Keratinocyte (primary cell): ENCODE results near the gene AKT1S1. TPM values are rescaled to one million over a fixed set of nuclear protein-coding genes. Genes with fewer than 3 reads are reported as not detected.
A peak's percentile ranks its signal among the peaks of the same experiment; 100 is the strongest.
"Not testable (repeated sequence)": the region's sequence is repeated elsewhere in the genome, so short reads cannot be mapped to it uniquely, and the experiment has no call there.

Experiments
- DNase-seq: peaks from one replicate; pipeline ENCODE4 v3.0.0-alpha.2; 2011; ENCODE audit warnings: low read depth, missing footprints, low spot score
- FAIRE-seq: peaks from 2 replicates; lab custom pipeline; 2011; peaks lifted over from hg19 to GRCh38; lab: Jason Lieb, UNC
- H2AFZ ChIP-seq: 2 replicates; pipeline ENCODE4 v1.6.0; 2012; ENCODE audit warnings: low read length, control low read depth, inconsistent platforms; ENCODE audit not compliant: control insufficient read depth
- H3K27ac ChIP-seq: 2 replicates; pipeline ENCODE4 v1.5.1; 2011; ENCODE audit warnings: low read length; ENCODE audit not compliant: control insufficient read depth, insufficient read depth
- H3K27me3 ChIP-seq: 3 replicates; pipeline ENCODE4 v1.6.0; 2011; ENCODE audit warnings: low read length; ENCODE audit not compliant: control insufficient read depth, insufficient read depth; ENCODE audit errors: extremely low read depth
- H3K36me3 ChIP-seq, 2 experiments: 2 replicates in 1 of 2; 3 replicates in 1 of 2; pipeline ENCODE4 v1.5.1; 2011; ENCODE audit warnings: low read length in 2 of 2, mild to moderate bottlenecking in 1 of 2; ENCODE audit not compliant: control insufficient read depth in 2 of 2, insufficient read depth in 2 of 2; ENCODE audit errors: extremely low read depth in 1 of 2
- H3K4me1 ChIP-seq: 3 replicates; pipeline ENCODE4 v1.5.1; 2011; ENCODE audit warnings: low read length; ENCODE audit not compliant: control insufficient read depth, insufficient read depth; ENCODE audit errors: extremely low read depth
- H3K4me2 ChIP-seq: 3 replicates; pipeline ENCODE4 v1.6.0; 2011; ENCODE audit warnings: low read depth, low read length; ENCODE audit not compliant: control insufficient read depth, insufficient read depth; ENCODE audit errors: extremely low read depth
- H3K4me3 ChIP-seq, 3 experiments: fragments of 200-600 bp in 1 of 3; sonication (generic) in 1 of 3; 2 replicates in 2 of 3; 3 replicates in 1 of 3; pipeline ENCODE4 v1.5.1; 2011 to 2016; ENCODE audit warnings: low read length in 3 of 3, mild to moderate bottlenecking in 3 of 3, control low read depth in 2 of 3, inconsistent platforms in 1 of 3, low read depth in 1 of 3, mixed read lengths in 1 of 3, mixed run types in 1 of 3, moderate library complexity in 1 of 3; ENCODE audit not compliant: control insufficient read depth in 2 of 3, insufficient read depth in 2 of 3; ENCODE audit errors: extremely low read depth in 1 of 3
- H3K79me2 ChIP-seq: 2 replicates; pipeline ENCODE4 v1.6.0; 2012; ENCODE audit warnings: low read length; ENCODE audit not compliant: control insufficient read depth, insufficient read depth
- H3K9ac ChIP-seq: 3 replicates; pipeline ENCODE4 v1.6.0; 2011; ENCODE audit warnings: low read length; ENCODE audit not compliant: control insufficient read depth, insufficient read depth; ENCODE audit errors: extremely low read depth
- H3K9me1 ChIP-seq: 3 replicates; pipeline ENCODE4 v1.6.0; 2011; ENCODE audit warnings: low read length; ENCODE audit not compliant: control insufficient read depth, insufficient read depth; ENCODE audit errors: extremely low read depth
- H3K9me3 ChIP-seq: 2 replicates; pipeline ENCODE4 v1.5.1; 2012; ENCODE audit warnings: low read depth, low read length; ENCODE audit not compliant: control insufficient read depth
- H4K20me1 ChIP-seq: 3 replicates; pipeline ENCODE4 v1.6.0; 2011; ENCODE audit warnings: low read length; ENCODE audit not compliant: control insufficient read depth, insufficient read depth; ENCODE audit errors: extremely low read depth
- EZH2 ChIP-seq: IDR thresholded peaks from one replicate; pipeline ENCODE4 v1.6.1; 2012; ENCODE audit warnings: inconsistent platforms, mild to moderate bottlenecking, low read length, moderate library complexity
- dilution Hi-C: fragments of 300-500 bp; cut with MboI; formaldehyde crosslinking; loops from one replicate; pipeline ENCODE4 v1.7.0; 2020; ENCODE audit warnings: low sequenced_read_pairs; ENCODE audit not compliant: extremely low pct_ligation_motif_present
- polyA plus RNA-seq, 5 experiments: library from polyadenylated mRNA; depleted of rRNA in 3 of 5; stranded (reverse) in 3 of 5; stranded (forward) in 1 of 5; unstranded in 1 of 5; fragments of >200 nt; gene quantifications; 1 replicate in 1 of 5; 2 replicates in 3 of 5; 3 replicates in 1 of 5; pipeline versions ENCODE4 v1.2.1 to v1.2.3, GENCODE V29; 2011 to 2012; ENCODE audit warnings: missing spikeins in 2 of 5, low read depth in 1 of 5, low replicate concordance in 1 of 5
- TF ChIP-seq, protein P1 (sequence below), 3 experiments: IDR thresholded peaks in 1 of 3; conservative IDR thresholded peaks in 1 of 3; optimal IDR thresholded peaks in 1 of 3; 2 replicates in 2 of 3; 3 replicates in 1 of 3; pipeline versions ENCODE3 to v1.5.1; 2011; ENCODE audit warnings: low read length in 3 of 3, mild to moderate bottlenecking in 3 of 3, moderate library complexity in 2 of 3, control low read depth in 1 of 3, inconsistent platforms in 1 of 3; ENCODE audit not compliant: insufficient read depth in 2 of 3; ENCODE audit errors: extremely low read depth in 1 of 3

The AKT1S1 gene
- polyA plus RNA-seq, 1 donor (not counting 4 experiments of a cell fraction or from before 2014, with no cell fraction given): 27.2 TPM

DNA sequence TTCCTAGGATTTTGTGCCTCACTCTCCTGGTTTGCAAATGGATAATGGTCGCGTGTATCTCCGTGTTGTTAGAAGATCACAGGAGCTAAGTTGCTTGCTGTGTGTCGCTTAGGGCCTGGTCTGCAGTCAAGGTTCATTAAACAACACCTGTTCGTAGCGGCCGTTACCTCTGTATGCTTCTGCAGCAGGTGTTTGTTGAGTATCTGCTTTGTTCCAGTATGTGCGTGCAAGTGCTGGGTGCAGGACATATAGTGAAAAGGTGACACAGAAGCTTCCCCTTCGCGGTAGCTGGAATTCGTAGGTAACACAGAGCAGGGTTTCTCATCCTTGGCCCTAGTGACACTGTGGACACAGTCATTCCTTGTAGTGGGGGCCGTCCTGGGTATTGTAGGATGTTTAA lies 53.7 kb downstream of the AKT1S1 start:
- Histone ChIP-seq H2AFZ (no peak overlapping the region), H3K9me3 (no peaks in the 10 kb centered on the region)
- dilution Hi-C loops: no loop called here

DNA sequence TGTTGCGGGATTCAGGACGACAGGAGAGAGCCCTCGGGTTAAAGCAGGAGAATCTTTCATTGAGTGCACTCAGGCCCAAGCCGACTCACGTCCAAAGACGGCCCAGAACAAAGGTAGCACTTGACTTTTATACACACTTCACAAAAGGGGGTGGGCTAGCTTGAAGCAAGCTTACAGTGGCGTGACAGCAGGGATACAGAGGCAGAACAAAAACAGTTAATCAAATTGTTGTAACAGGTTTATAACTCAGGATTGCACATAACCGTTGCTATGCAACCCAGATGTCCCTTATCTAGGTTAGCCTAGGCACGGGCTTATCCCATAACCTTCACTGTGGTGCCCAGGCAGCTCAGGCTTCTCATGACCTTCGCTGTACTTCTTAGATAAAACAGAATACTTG lies 57.0 kb downstream of the AKT1S1 start:
- no peak overlapping the region for H3K27ac ChIP-seq
- H2AFZ ChIP-seq: no peak overlapping the region
- H3K79me2 ChIP-seq: peaks cover 35% of the 10 kb centered on the region
- no peaks in the 10 kb centered on the region for H3K9me3 ChIP-seq
- H3K4me1 ChIP-seq: peaks cover 11% of the 10 kb centered on the region
- peaks cover 7% of the 10 kb centered on the region in 2 experiments for H3K36me3 ChIP-seq
- H3K9ac ChIP-seq: no peak overlapping the region
- H3K4me2 ChIP-seq: no peak overlapping the region
- dilution Hi-C loops: no loop called here
- no peak for DNase-seq
- H3K9me1 ChIP-seq: no peaks in the 10 kb centered on the region
- H3K27me3 ChIP-seq: no peaks in the 10 kb centered on the region
- no peaks in the 10 kb centered on the region for H4K20me1 ChIP-seq
- H3K4me3 ChIP-seq: no peak overlapping the region
- FAIRE-seq: no peak
- no peak for TF ChIP-seq EZH2
- TF ChIP-seq, protein P1, sequence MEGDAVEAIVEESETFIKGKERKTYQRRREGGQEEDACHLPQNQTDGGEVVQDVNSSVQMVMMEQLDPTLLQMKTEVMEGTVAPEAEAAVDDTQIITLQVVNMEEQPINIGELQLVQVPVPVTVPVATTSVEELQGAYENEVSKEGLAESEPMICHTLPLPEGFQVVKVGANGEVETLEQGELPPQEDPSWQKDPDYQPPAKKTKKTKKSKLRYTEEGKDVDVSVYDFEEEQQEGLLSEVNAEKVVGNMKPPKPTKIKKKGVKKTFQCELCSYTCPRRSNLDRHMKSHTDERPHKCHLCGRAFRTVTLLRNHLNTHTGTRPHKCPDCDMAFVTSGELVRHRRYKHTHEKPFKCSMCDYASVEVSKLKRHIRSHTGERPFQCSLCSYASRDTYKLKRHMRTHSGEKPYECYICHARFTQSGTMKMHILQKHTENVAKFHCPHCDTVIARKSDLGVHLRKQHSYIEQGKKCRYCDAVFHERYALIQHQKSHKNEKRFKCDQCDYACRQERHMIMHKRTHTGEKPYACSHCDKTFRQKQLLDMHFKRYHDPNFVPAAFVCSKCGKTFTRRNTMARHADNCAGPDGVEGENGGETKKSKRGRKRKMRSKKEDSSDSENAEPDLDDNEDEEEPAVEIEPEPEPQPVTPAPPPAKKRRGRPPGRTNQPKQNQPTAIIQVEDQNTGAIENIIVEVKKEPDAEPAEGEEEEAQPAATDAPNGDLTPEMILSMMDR (optimal IDR thresholded peaks at IDR 0.05 in 1 of 3, IDR thresholded peaks at IDR 0.05 in 1 of 3, conservative IDR thresholded peaks at IDR 0.05 in 1 of 3; ENCODE audit: extremely low read depth in 1 of 3, insufficient read depth in 2 of 3, low read length in 3 of 3): no peak

More for the DNA sequence above, 53.7 kb downstream of the AKT1S1 start:
- H3K27me3 ChIP-seq: no peaks in the 10 kb centered on the region
- peaks cover 7 to 21% of the 10 kb centered on the region in 2 experiments for H3K36me3 ChIP-seq
- H4K20me1 ChIP-seq: no peaks in the 10 kb centered on the region
- no peak overlapping the region for H3K27ac ChIP-seq
- no peak overlapping the region for H3K9ac ChIP-seq
- no peak overlapping the region for H3K4me2 ChIP-seq
- H3K9me1 ChIP-seq: no peaks in the 10 kb centered on the region
- peaks cover 7% of the 10 kb centered on the region for H3K4me1 ChIP-seq
- no peak overlapping the region for H3K4me3 ChIP-seq
- peaks cover 33% of the 10 kb centered on the region for H3K79me2 ChIP-seq
- TF ChIP-seq EZH2: no peak
- TF ChIP-seq, protein P1 (optimal IDR thresholded peaks at IDR 0.05 in 1 of 3, IDR thresholded peaks at IDR 0.05 in 1 of 3, conservative IDR thresholded peaks at IDR 0.05 in 1 of 3; ENCODE audit: extremely low read depth in 1 of 3, insufficient read depth in 2 of 3, low read length in 3 of 3): no peak
- FAIRE-seq (no peak), DNase-seq (no peak)

DNA sequence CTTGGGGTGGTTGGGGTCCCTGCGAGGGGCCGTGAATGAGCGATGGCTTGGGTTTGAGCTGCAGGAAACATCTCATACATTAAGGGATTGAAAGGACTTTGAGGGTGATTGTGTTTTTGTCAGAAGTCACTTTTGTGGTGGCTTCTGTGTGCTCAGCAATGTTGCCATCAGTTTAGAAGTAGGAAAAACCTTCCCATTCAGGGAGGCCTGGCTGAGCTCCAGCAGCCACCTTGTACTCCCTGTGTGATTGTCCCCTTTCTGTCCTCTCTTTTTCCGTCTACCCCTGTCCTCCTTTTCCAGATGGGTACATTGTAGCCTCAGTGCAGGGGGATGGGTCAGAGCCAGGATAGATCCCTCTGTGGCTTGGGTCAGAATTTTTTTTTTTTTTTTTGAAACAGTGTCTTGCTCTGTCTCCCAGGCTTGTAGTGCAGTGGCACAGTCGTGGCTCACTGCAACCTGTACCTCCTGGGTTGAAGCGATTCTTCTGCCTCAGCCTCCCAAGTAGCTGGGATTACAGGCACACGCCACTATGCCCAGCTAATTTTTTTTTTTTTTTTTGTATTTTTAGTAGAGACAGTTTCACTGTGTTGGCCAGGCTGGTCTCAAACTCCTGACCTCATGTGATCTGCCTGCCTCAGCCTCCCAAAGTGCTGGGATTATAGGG lies 57.6 kb downstream of the AKT1S1 start:
- dilution Hi-C loops, DNase-seq, H3K36me3 ChIP-seq, H3K9me3 ChIP-seq, H2AFZ ChIP-seq, H3K27ac ChIP-seq, H4K20me1 ChIP-seq, H3K27me3 ChIP-seq, FAIRE-seq, H3K9me1 ChIP-seq: not testable (repeated sequence)
- Histone ChIP-seq H3K4me2 (peak overlapping the region; percentile 80), H3K79me2 (peaks cover 33% of the 10 kb centered on the region), H3K4me1 (peaks cover 11% of the 10 kb centered on the region), H3K9ac (peak overlapping the region; percentile 97), H3K4me3 (peak overlapping the region; percentile 84 to 99 (median 98))
